ENCODE measurements around the gene XPOT. TPM values are rescaled to one million over a fixed set of nuclear protein-coding genes. Genes with fewer than 3 reads are reported as not detected.

Gene XPOT
- total and polyA plus RNA-seq, 4 donors: 21.1 to 65.7 (median 36.6) TPM

GRCh38 chr12:64461634-64462414, 57.6 kb downstream of the XPOT start:
- Histone ChIP-seq H3K9me3 (ENCODE audit: control insufficient read depth in 4 of 4, insufficient read depth in 3 of 4, low read length in 3 of 4) (no peaks in the 10 kb centered on the region), H3K4me3 (no peak overlapping the region), H3K27me3 (ENCODE audit: control insufficient read depth in 3 of 3, insufficient read depth in 3 of 3, low read length in 2 of 3) (no peaks in the 10 kb centered on the region), H3K9ac (ENCODE audit: insufficient read depth in 1 of 2, low read length in 2 of 2) (no peak overlapping the region), H3K36me3 (ENCODE audit: control insufficient read depth in 4 of 4, insufficient read depth in 4 of 4, low read length in 4 of 4) (peaks cover 6 to 24% (median 16%) of the 10 kb centered on the region in 4 donors), H3K4me1 (ENCODE audit: control insufficient read depth in 5 of 5, insufficient read depth in 5 of 5, low read length in 5 of 5) (peaks cover 0 to 10% (median 0%) of the 10 kb centered on the region in 5 donors), H3K27ac (ENCODE audit: low read depth in 1 of 2, low read length in 1 of 2) (no peak overlapping the region)
- DNase-seq: no peak
- no peak for ATAC-seq (ENCODE audit: insufficient read depth, low FRiP score)
- WGBS, 2 donors: 79 to 84% methylated on average over 2 of the region's 2 CpGs
- TF ChIP-seq CTCF (IDR thresholded peaks at IDR 0.05; ENCODE audit: control extremely low read depth, extremely low read depth): no peak

- Histone ChIP-seq H3K9ac (ENCODE audit: insufficient read depth in 1 of 2, low read length in 2 of 2) (no peak overlapping the region), H3K9me3 (ENCODE audit: control insufficient read depth in 4 of 4, insufficient read depth in 3 of 4, low read length in 3 of 4) (no peaks in the 10 kb centered on the region), H3K4me3 (no peak overlapping the region), H3K36me3 (ENCODE audit: control insufficient read depth in 4 of 4, insufficient read depth in 4 of 4, low read length in 4 of 4) (peaks cover 8 to 28% (median 22%) of the 10 kb centered on the region in 4 donors), H3K27ac (ENCODE audit: low read depth in 1 of 2, low read length in 1 of 2) (no peak overlapping the region), H3K4me1 (ENCODE audit: control insufficient read depth in 5 of 5, insufficient read depth in 5 of 5, low read length in 5 of 5) (peaks cover 0 to 12% (median 0%) of the 10 kb centered on the region in 5 donors), H3K27me3 (ENCODE audit: control insufficient read depth in 3 of 3, insufficient read depth in 3 of 3, low read length in 2 of 3) (no peaks in the 10 kb centered on the region)
- no peak for ATAC-seq (ENCODE audit: insufficient read depth, low FRiP score)
- no peak for DNase-seq
- no peak for TF ChIP-seq CTCF (IDR thresholded peaks at IDR 0.05; ENCODE audit: control extremely low read depth, extremely low read depth)
These were observed 62.0 kb downstream of the XPOT start for GRCh38 chr12:64466178-64466577.

DNA sequence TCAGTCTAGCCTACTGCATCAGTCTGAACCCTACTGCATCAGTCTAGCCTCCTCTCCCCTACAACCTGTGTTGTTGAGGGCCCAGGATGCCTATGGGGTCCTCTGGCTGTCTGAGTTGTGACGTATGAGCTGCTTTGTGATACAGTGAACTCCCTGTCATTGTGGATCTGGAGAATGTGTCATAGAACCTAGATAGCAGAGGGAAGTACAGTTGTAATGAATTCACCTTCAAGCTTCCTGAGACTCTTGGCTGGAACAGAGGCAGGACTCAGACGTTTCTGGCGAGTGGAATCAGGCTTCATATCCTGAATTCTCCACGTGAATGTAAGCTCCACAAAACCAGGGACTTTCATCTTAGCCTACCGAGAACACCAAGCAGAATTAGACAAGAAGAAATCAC, 64.8 kb downstream of the XPOT start:
- TF ChIP-seq CTCF (IDR thresholded peaks at IDR 0.05; ENCODE audit: control extremely low read depth, extremely low read depth): no peak

More for the DNA sequence above, 64.8 kb downstream of the XPOT start:
- no peaks in the 10 kb centered on the region for H3K27me3 ChIP-seq (ENCODE audit: control insufficient read depth in 3 of 3, insufficient read depth in 3 of 3, low read length in 2 of 3)
- no peak overlapping the region for H3K4me3 ChIP-seq
- no peak overlapping the region for H3K27ac ChIP-seq (ENCODE audit: low read depth in 1 of 2, low read length in 1 of 2)
- ATAC-seq (ENCODE audit: insufficient read depth, low FRiP score) (no peak), DNase-seq (no peak)
- no peaks in the 10 kb centered on the region for H3K9me3 ChIP-seq (ENCODE audit: control insufficient read depth in 4 of 4, insufficient read depth in 3 of 4, low read length in 3 of 4)
- H3K36me3 ChIP-seq (ENCODE audit: control insufficient read depth in 4 of 4, insufficient read depth in 4 of 4, low read length in 4 of 4): peaks cover 17 to 30% (median 23%) of the 10 kb centered on the region in 4 donors
- 79 to 82% methylated on average over 5 of the region's 5 CpGs for WGBS, 2 donors
- H3K4me1 ChIP-seq (ENCODE audit: control insufficient read depth in 5 of 5, insufficient read depth in 5 of 5, low read length in 5 of 5): peaks cover 0 to 13% (median 0%) of the 10 kb centered on the region in 5 donors
- H3K9ac ChIP-seq (ENCODE audit: insufficient read depth in 1 of 2, low read length in 2 of 2): no peak overlapping the region

Measured in lung (tissue), 12 donors.